DOHH2 (cell line): ENCODE data around the gene SV2C.

Experiments
- CTCF ChIP-seq: fragments of 200-600 bp; sonication (generic); IDR thresholded peaks from one replicate; pipeline ENCODE4 v1.5.1; 2014; ENCODE audit warnings: antibody characterized with exemption, mild to moderate bottlenecking, low read depth, low read length; ENCODE audit not compliant: poor library complexity, severe bottlenecking
- EZH2phosphoT487 ChIP-seq: fragments of 200-600 bp; sonication (generic); IDR thresholded peaks from 2 replicates; pipeline ENCODE4 v1.6.1; 2017; ENCODE audit warnings: borderline replicate concordance, mild to moderate bottlenecking, antibody characterized with exemption, low read length, moderate library complexity, mixed read lengths

GRCh38 chr5:76257225-76257833 is 174.1 kb downstream of the SV2C start:
- no peak for TF ChIP-seq CTCF
- TF ChIP-seq EZH2phosphoT487 = no peak
